Renal pelvis (tissue), 4 donors: Measurements from ENCODE around the gene CERS6. TPM values are rescaled to one million over a fixed set of nuclear protein-coding genes. Genes with fewer than 3 reads are reported as not detected.

Experiments
- DNase-seq: peaks from one replicate; pipeline ENCODE4 v3.0.0-alpha.2; 2013
- polyA plus RNA-seq, 3 donors: library from polyadenylated mRNA; unstranded; fragments of 120-200 nt; gene quantifications; one replicate each; pipeline ENCODE4 v1.2.1, GENCODE V29; 2013; ENCODE audit not compliant: insufficient read length in 3 of 3

Gene CERS6
- polyA plus RNA-seq, 3 donors: 41.8 to 44.3 (median 43.9) TPM

GRCh38 chr2:168564641-168565040, 108.6 kb downstream of the CERS6 start:
- no peak for DNase-seq

- DNase-seq: no peak
These were observed 109.0 kb downstream of the CERS6 start for GRCh38 chr2:168565112-168565511.

DNA sequence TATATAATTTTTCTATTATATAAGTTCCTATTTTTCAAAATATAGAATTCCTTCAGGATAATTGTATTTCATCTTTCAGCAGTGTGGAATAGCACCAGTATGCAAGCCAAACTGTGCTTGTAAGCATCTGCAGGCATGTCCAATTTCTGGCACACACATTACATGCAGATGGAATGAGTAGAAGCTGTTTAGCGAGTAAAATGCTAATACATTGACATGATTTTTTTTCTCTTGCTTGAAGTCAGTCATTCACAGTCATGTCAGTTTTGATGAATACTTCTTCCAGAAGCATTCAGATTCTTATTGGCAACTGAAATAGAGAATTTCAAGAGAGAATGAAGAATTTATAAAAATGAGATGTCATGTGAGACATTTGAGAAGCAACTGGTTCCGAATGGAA, 109.4 kb downstream of the CERS6 start:
- DNase-seq: no peak

GRCh38 chr2:168566974-168567665, 111.0 kb downstream of the CERS6 start:
- DNase-seq: no peak

DNA sequence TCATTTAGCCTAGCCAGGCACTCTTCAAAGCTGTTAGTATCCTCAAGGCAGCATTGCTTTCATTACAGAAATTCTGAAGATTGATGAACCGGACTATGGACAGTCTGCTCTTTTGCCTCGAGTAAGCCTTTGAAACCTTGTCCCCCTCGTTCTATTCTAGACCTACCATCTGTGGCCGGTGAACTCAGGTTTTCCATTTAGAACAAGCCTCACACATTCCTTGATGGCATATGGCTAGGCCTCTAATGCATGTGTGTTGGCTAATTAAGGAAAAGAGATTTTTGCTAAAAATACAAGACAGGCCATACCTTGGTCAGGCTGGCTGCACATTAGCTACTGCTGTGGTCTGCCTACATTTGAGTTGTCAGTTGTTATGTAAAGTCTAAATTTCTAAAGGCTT, 111.8 kb downstream of the CERS6 start:
- DNase-seq: no peak

- DNase-seq: peak; percentile 29
These were observed 112.6 kb downstream of the CERS6 start for GRCh38 chr2:168568476-168569267.

DNA sequence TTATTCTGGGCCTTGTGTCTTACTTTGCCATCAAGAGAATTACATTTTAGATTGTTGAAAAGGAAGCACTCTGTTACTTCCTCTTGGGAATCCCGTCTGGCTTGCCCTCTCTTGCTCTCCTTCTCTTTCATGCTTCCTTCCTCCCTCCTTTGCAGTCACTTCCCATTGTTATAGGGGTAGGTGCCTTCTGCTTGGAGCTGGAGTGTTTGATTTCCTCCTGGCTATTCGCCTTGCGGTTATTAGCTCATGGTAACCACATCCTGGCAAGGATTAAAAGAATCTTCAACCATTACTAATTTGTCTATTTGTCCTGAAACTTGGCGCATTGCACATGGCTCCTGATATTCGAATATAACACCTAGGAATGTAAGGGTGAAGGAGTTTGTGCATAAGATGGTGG, 115.0 kb downstream of the CERS6 start:
- DNase-seq: no peak

GRCh38 chr2:168573128-168573903, 117.2 kb downstream of the CERS6 start:
- DNase-seq: no peak

GRCh38 chr2:168574856-168575630, 119.0 kb downstream of the CERS6 start:
- no peak for DNase-seq

GRCh38 chr2:168577885-168578284, 121.8 kb downstream of the CERS6 start:
- no peak for DNase-seq

DNA sequence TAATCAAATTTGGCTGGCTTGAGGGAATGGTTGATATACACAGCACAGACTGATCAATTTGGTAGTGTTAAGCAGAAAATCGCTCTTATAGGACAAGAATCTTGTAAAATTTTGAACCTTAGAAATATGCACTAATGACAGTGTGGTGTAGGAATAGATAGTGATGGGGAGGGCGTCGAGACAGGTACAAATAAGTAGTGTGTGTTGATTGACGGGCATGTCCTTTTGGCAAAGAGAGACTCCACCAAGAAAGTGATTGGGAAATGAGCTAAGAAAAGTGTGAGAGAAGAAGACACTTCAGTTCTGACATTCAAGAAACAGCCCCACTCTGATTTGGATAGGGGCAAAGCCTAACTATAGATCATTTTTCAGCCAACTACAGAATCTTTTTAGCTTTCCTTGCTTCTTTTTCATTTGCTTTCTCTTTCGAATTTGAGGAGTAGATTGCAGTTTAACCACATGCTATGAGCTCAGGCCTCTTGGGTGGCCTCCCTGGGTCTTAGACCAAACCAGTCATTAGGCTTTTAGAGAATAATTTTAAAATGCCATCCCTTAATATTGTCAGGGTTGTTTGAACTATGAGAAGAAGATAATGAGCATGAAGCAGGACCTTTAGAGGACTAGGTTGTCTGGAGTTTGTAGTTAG, 127.1 kb downstream of the CERS6 start:
- no peak for DNase-seq

- no peak for DNase-seq
These were observed 127.8 kb downstream of the CERS6 start for GRCh38 chr2:168583710-168584521.

DNA sequence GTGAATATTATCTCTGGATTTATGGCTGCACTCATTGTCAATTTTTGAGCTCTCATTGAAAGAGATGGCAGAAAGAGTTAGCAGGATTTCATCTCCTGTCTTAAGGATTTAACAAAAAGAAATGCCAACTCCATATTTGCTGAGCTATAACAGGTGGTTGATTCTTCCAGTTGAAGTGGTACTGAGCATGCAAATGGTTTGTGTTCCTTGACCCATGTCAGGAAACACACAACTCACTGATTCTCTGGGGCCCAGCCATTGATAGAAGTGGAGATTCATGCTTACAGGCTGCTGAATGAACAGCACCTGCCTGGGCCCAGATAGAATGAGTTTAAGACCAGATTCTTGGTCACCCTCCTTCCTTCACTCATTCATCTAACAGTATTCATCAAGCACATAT, 128.8 kb downstream of the CERS6 start:
- no peak for DNase-seq

DNA sequence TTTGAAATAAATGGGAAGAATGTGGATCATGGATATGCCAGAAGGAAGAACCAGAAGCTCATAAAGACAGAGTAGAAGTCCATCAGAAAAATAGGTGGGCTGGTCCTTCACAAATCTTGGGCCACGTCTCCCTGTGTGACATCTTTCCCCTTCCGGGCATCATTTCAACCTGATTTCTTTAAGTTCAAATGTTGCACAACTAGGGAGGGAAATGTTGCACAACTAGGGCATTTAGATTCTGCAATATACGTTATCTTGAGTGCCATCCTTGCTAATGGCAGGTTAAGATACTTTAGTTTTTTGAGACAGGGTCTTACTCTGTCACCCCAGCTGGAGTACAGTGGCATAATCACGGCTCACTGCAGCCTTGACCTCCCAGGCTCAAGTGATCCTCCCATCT, 129.6 kb downstream of the CERS6 start:
- DNase-seq: no peak

DNA sequence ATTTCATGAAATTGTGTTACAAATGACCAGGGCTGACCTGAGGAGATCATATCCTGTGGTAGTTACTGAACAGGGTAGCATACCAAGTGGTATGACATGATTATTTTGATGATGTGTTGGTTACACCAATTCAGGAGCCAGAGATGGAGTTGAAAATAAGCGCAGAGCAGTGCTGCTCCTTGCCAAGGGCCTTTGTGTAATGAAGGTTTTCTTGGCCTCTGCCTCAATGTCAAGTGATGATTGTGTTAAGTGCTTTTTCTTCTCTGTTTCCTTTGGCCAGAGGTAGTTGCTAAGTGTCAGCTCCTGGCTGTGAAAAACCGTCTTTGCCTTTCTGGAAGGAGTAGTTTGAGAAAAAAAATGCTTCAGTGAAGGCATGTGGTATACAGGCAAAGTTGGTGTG, 131.2 kb downstream of the CERS6 start:
- no peak for DNase-seq

- DNase-seq: no peak
These were observed 133.5 kb downstream of the CERS6 start for GRCh38 chr2:168589236-168590211.

DNA sequence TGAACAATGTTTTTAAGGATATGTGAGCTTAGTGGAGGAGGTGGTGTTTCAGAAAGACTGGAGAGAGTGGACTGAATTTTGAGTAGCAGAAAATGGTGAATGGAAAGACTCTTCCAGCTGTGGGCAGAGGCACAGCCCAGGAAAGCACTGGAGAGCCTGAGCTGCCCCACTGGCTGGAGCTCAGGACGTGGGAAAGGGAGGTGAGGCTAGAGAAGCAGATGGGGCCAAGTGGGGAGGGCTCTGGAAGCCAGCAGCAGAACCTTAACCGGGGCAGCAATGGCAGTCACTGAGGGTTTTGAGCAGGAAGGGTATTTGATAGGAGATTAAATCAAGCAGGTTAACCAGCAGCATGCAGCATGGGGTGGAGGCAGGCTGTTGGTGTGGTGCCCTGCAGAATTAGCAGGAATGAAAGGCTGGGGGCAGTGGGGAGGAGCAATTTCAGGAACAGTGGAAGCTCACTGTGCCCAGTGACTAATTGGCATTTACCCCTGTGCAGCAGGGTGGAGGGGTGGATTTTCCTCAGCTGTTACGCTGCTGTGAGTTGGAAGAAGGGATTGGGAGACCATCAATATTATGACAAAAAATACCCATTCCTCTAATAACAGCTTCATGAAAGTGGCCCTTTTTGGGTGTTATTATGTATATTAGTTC, 136.2 kb downstream of the CERS6 start:
- no peak for DNase-seq

- no peak for DNase-seq
These were observed 137.6 kb downstream of the CERS6 start for GRCh38 chr2:168593713-168594112.

DNA sequence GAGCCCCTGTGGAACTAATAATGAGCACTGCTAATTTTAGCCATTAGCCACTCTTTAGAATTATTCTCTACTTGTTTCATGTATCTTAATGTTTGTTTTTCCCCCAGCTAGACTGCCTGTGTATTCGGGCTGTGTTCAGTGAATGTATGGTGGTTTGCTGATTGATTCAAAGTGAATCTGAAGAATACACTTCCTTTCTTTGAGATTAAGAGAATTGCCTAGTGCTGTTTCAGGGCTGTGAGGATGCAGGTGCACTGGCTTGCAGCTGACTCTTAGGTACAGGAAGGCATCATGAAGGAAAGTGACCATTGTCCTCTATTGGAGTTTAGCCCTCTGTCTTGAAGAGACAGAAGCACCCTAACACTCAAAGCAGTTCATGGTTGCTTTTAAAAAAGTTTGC, 138.7 kb downstream of the CERS6 start:
- no peak for DNase-seq
